ENCODE measurements around the gene ETV6. TPM values are rescaled to one million over a fixed set of nuclear protein-coding genes. Genes with fewer than 3 reads are reported as not detected.

ETV6 gene
- total RNA-seq, 1 donor from 2014 or later, result 15.2 TPM

DNA sequence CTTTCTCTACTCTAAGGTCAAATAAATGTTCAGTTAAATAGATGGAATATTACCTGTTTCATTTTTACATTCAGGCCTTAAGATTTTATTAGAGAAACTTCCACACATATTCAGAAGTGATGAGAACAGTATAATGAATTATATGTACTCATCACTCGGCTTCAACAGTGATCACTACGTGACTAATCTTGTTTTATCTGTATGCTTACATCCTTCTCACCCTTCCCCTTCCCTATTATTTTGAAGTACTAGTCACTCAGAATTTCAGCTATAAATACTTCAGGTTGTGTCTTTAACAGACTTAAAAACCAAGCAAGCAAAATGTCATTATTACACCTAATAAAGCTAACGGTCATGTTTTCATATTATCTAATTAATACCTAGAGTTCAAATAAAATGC lies 34.9 kb downstream of the ETV6 start:
- intact Hi-C loops (cut with DNase I), result no loop called here
- DNase-seq (ENCODE audit: missing footprints), result no peak
- no peak for ATAC-seq

DNA sequence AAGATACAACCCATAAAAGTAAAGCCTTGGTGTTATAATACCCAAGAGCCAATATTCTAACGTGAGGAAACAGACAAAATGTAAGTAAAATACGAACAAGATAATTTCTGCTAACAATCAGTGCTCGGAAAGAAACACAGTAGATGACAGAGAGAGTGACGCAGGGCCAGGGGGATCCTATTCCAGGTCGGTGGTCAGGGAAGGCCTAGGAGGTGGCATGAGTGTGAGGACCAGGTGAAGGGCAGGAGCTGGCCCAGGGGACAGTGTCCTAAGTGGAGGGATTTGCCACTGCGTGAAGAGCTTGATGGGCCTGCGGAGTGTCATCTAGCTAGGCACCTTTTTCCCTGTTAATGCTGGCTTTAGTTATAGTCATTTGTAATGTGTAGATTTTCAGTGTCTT lies 35.3 kb downstream of the ETV6 start:
- DNase-seq (ENCODE audit: missing footprints) (no peak), ATAC-seq (no peak)
- intact Hi-C loops (cut with DNase I), result no loop called here

DNA sequence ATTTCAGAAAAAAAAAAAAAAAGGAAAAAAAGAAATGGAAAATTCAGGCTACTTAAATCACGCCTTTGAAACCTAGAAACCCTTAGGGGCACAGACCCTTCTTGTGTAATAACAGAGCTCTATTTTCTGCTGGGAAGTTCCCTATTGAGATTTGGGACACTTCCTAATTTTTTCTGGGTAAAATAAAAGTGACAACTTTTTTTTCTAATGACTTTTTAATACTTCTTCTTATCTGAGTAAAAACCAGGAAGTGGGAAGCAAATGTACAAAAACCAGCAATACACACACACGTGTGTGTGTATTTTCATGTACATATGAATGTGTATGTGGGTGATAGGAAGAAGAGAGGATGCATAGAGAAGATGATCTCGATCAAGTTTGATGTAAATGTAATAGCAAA lies 35.8 kb downstream of the ETV6 start:
- ATAC-seq, result no peak
- intact Hi-C loops (cut with DNase I), result no loop called here
- DNase-seq (ENCODE audit: missing footprints), result no peak

DNA sequence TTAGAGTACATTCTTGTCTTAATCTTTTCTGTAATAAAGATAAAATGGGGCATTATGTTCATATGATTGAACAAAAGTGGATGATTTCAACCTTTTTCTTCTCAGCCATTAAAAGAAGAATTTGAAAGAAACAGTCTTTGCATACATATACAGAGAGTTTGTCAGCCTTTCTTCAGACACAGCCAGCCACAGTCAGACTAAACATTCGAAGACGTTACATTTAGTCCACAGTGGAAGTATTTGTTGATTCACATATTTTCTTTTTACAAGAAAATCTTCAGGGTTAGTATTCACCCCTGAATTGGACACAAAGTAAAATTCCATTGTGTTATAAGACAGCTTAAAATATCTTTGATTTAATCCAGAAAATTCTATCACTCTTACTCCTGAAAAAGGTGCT lies 36.2 kb downstream of the ETV6 start:
- no peak for ATAC-seq
- intact Hi-C loops (cut with DNase I), result no loop called here
- DNase-seq (ENCODE audit: missing footprints), result no peak

DNA sequence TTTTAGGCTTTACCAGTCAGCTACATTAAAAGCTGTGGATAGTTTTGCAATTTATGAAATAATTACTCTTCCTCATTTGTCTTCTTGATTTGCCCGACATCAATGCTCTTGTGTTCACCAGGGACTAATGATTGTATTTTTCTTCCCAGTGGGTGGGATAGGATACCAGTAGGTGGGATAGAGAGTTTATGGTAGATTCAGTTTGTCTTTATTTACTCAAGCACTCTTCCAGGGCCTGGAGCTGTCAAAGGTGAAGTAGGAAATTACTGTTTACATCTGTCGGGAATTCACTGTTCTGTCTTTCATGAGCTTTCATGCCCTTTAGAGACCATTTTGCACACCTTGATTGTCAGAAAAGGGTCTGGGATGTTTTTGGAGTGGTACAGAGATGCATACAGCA lies 36.6 kb downstream of the ETV6 start:
- no peak for ATAC-seq
- no peak for DNase-seq (ENCODE audit: missing footprints)
- intact Hi-C loops (cut with DNase I), result no loop called here

DNA sequence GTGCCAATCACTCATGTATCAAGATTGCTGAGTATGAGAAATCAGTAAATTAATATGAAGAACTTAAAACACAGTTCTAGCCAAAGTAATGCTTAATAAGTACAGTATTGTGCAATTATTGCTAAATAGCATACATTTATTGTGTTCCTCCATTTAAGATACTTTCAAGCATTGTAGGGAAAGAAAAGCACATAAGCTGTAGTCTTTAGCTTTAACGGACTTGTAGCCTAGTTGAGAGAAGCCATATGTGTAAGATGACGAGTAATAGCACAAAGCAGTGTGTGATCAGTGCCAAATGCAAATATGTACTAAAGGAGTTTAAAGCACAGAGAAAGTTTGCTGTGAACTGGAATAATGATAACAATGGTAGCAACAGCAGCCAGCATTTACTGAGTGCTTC lies 38.1 kb downstream of the ETV6 start:
- ATAC-seq (no peak), DNase-seq (ENCODE audit: missing footprints) (no peak)
- intact Hi-C loops (cut with DNase I), result no loop called here

DNA sequence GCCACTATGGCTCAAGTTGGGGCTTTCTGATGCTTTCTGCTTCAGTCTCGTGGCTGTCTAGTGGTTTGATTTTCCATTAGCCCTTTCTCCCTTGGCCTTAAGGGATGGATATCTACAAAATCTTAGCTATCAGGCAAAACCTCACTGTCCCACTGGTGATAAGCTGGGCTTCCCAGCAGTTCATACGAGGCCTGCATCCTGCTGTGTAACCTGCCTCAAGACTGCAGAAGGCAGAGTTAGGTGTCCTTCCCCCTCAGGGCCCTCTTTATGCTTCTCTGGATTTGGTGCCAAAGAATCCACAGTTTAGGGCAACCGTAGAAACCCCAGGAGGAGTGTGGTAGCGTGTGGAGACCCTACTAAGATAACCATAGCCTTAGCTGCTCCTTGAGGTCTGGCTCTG lies 38.9 kb downstream of the ETV6 start:
- no peak for DNase-seq (ENCODE audit: missing footprints)
- ATAC-seq, result no peak
- intact Hi-C loops (cut with DNase I), result no loop called here

DNA sequence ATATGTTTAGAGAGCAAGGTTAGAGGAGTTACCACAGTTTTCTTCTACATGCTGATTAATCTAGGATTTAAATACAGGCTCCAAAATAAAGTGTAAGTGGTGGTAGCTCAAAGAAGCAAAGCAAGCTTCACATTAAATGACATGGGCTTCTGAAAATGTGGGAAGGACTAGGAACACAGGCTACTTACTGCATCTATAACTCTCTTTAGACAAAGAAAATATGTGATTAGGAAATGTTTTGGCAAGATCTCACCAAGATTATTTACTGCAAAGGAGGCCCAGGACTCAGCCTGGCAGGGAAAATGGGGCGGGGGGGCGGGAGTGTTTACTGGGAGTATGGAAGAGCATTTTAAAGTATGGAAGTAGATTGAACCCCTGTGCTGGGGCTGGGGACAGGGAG lies 39.4 kb downstream of the ETV6 start:
- no peak for ATAC-seq
- DNase-seq (ENCODE audit: missing footprints), result no peak
- intact Hi-C loops (cut with DNase I), result no loop called here

DNA sequence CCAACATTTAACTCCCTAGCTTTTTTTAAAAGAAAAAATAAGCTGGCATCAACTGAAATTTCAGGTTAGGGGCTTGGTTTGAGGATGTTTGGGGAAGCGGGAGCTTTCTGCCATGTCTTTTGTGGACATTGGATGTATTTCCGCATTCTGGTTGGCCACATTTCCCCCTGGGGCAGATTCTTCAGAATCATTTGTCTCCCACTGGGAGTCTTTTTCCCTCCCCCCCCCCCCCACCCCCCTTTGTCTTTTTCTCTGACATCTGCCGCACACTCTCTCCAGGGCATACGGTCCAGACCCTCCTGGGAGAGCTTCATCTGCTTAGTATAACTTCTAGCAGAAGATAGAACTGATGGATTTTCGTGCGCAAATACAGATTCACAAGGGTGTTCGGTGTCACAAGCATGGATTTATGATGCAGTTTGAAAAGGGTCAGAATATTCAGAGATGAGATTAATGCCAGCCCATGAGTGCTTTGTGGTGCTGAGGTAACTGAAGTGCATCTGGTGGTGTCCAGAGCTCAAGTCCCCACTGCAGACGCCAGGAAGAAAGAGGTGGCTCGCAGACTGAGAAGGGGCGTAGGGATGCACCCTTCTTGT lies 40.2 kb downstream of the ETV6 start:
- no peak for ATAC-seq
- DNase-seq (ENCODE audit: missing footprints), result no peak
- intact Hi-C loops (cut with DNase I), result no loop called here

DNA sequence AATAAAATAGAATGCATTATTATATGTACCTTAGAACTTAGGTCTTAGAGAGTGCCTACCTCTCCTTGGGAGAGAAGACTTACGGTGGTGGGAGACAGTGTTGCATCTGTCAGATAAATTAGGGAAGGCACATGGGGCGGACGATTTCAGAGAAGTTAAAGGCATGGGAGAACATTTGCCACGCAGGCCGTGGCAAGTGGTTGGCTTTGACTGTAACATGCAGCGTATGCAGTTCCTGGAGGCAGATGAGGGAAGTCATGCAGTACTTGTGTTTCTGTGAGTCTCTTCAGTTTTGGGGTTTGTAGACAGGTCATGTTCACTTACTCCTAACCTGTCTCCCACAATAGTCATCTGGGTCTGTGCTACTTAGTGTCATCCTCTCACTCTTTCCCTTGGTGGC lies 43.6 kb downstream of the ETV6 start:
- intact Hi-C loops (cut with DNase I), result no loop called here
- DNase-seq (ENCODE audit: missing footprints), result no peak
- no peak for ATAC-seq

DNA sequence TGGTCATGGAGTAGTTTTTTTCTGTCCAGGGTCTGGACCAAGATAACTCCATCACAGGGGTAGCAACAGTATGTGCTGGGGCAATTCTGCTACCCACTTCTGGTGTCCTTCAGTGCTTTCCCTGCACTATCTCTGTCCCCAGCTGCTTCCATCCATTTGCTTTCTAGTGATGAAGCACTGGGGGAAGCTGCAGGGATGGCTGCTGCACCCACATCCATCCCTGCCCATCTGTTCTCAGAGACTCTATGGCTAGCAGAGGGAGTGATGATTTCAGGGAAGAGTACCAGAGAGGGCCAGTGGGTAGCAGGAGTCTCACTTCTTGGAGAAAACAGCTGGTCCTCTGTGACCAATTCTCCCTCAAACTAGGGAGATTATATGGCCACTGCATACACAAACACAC lies 44.1 kb downstream of the ETV6 start:
- no peak for ATAC-seq
- no peak for DNase-seq (ENCODE audit: missing footprints)
- intact Hi-C loops (cut with DNase I), result no loop called here

DNA sequence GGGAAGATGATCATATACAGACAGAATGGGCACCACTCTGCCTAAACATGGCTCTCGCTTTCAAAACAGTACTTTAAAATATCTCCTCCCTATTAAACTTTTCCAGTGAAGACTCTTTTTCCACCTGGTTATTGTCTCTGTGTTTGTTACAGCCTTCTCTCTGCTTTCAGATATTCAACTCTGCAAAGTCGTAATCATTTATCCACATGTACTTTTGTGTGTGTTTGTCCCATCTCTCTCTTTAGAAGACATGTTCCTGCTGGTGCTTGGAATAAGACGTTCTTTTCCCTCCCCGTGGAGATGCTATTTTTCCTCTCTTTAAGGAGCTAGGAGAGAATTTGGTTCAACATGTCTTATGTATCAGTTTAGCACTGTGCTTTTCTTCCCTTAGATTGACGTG lies 45.1 kb downstream of the ETV6 start:
- ATAC-seq, result no peak
- intact Hi-C loops (cut with DNase I), result no loop called here
- DNase-seq (ENCODE audit: missing footprints), result no peak

DNA sequence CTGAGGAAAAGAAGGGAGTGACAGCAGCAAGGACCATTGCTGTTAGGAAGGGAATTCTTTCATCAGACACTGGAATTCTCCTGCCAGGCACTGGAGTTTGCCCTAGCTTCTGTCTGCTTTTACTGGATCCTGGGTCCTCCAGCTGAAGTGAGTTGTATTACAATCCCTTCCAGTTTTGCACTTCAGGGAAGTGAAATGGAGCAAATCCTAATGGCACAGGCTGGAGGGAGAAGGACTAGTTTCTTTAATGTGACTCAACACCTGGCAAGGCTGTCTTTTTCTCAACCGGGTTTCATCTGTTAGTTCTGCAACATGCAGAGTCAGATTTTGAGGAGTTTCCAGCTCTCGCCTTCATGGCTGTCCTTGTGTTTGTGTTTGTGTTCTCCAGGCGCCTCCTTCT lies 45.8 kb downstream of the ETV6 start:
- intact Hi-C loops (cut with DNase I), result no loop called here
- ATAC-seq (peak; percentile 61), DNase-seq (ENCODE audit: missing footprints) (no peak)

DNA sequence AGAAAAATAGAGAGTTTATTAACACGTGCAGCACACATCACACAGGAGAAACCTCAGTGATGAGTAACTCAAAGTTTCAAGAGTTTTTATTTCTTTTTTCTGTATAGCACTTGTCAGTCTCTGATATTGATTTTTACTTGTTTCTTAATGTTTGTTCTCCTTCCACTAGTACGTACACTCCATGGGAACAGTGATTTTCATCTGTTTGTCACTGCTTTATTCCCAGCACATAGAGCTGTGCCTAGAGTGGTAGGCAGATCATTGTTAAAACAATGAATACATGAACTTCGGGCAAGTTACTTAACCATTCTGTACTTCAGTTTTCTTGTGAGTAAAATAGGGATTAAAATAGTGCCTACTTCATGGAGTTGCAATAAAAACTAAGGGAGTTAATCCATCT lies 46.6 kb downstream of the ETV6 start:
- no peak for DNase-seq (ENCODE audit: missing footprints)
- intact Hi-C loops (cut with DNase I), result no loop called here
- ATAC-seq, result no peak

DNA sequence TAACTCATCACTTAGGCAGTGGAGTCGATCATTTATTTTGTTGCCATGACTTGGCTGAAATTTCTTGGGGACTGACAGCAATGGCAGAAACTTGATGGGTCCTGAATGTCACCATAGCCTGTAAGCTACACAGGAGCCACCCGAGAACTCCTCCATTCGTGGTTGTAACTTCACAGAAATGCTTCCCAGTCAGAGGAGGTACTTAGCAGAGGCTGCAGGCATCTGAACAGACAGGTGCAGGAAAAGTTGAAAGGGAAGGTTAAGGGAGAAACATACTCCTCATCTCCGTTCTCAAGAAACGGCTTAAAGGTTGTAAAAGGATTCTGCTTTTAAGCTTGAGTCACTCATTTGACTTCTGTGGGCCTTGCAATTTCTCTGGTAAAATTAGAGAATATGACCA lies 47.7 kb downstream of the ETV6 start:
- ATAC-seq, result no peak
- no peak for DNase-seq (ENCODE audit: missing footprints)
- intact Hi-C loops (cut with DNase I), result no loop called here

DNA sequence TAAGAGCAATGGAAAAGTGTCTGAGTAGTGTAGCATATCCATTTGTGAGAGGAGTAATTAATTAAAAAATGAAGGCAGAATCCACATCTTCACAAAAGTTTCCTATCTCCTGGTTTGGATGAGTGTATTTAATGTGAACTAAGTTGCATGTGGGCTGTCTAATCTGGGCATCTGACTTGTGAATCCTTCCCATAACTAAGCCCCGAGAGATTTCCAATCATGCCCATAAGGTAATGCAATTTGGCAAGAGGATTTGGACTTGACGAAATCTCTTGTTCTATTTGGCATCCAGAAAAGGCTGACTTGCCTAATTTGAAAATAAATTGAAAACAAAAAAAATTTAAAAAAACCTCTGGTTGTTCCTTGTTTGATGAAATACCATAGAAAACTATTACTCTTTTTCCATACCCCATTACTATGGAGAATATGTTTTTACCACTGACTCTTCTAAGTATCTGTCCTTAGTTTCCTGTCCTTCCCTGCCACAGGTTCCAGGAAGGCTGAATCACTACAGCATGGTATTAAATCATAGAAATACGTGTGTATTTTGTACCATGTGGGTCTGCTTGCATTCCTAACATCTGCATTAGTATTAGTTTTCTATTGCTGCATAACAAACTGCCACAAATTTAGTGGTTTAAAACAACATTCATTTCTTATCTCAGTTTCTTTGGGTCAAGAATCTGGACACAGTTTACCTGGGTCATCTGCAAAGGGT lies 48.4 kb downstream of the ETV6 start:
- DNase-seq (ENCODE audit: missing footprints), result no peak
- intact Hi-C loops (cut with DNase I), result no loop called here
- no peak for ATAC-seq

DNA sequence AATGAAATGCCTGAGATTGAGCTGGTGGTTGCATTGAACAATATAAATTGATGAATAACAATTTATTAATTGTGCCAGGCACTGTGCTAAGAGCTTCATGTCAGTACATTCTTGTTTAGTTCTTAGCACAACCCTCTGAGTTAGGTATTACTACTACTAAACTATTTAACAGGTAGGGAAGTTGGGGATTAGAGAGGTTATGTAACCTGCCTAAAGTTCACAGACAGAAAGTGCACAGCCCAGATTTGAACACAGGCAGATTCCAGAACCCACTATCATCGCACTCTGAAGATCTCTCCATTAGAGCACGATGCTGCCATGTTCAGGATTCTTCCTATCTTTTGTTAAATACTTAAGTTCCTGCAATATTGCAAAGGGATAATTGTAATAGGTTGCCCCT lies 49.3 kb downstream of the ETV6 start:
- intact Hi-C loops (cut with DNase I), result no loop called here
- DNase-seq (ENCODE audit: missing footprints), result no peak
- ATAC-seq, result no peak

DNA sequence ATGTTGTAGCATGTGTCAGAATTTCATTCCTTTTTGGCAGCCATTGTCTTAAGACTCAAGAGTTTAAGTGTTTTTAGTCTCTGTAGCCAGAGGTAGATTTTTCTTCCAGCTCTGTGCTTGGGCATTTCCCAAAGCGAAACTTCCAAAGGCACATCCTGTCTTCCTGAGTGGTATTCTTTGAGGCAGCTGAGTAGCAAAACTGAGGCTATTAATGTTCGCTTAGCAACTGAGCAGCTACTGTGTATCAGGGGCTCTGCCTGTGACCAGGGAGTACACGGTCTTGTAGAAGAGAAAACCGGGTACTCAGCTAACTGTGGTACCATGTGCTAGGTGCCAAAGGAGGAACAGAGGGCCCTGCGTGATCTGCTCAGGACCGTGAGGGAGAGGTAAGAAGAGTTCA lies 52.0 kb downstream of the ETV6 start:
- DNase-seq (ENCODE audit: missing footprints) (no peak), ATAC-seq (no peak)
- intact Hi-C loops (cut with DNase I), result no loop called here

DNA sequence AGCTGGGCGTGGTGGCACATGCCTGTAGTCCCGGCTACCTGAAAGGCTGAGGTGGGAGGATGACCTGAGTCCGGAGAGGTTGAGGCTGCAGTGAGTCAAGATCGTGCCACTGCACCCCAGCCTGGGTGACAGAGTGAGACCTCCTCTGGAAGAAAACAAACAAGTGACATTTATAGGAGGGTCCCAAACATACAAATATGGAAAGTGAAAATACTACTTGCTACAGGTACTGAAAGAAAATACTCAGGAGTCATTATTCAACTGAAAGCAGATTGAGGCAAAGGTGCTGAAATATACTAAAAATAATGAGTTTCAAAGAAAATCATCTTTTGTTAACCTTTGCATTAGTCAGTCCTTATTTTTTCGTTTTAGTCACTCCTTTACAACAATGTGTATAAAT lies 53.5 kb downstream of the ETV6 start:
- DNase-seq (ENCODE audit: missing footprints) (no peak), ATAC-seq (no peak)
- intact Hi-C loops (cut with DNase I), result no loop called here

DNA sequence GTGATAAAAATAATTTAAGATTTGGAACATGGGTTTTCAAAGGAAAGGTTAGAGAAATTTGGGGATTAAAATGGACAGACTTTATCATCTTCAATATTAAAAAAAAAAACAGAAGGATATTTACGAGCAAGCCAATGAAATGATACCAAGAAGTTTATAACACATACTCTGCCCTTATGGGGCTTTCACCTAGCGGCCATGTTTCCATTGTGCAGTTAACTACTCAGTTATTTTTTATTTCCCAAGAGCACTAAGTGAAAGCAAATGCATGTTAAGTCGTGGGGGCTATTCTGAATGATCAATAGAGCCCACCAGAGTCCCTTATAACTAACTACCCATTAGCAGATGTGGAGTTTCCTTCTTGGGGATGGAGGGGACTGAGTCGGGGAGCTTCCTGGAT lies 53.9 kb downstream of the ETV6 start:
- intact Hi-C loops (cut with DNase I), result no loop called here
- no peak for DNase-seq (ENCODE audit: missing footprints)

DNA sequence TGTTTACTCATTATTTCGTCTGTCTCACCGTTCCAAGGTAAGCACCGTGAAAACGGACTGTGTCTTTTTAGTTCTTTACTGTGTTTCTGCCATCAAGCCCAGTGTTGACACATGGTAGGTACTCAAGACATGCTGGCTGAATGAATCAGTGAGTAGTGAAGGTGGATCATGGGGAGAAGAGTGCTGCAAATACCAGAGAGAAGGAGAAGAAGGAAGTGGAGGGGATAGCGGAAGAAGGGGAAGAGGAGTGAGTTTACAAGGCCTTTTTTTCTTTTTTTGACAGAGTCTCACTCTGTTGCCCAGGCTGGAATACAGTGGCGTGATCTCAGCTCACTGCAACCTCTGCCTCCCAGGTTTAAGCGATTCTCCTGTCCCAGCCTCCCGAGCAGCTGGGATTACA lies 54.6 kb downstream of the ETV6 start:
- intact Hi-C loops (cut with DNase I), result no loop called here
- no peak for ATAC-seq
- no peak for DNase-seq (ENCODE audit: missing footprints)

More for the DNA sequence above, 53.9 kb downstream of the ETV6 start:
- no peak for ATAC-seq
